Measurements from ENCODE around the gene TACC2.

The TACC2 gene

GRCh38 chr10:122285506-122286444, 296.8 kb downstream of the TACC2 start:
- no peaks in the 10 kb centered on the region for H3K36me3 ChIP-seq (ENCODE audit: insufficient read depth, low read length)
- H3K4me1 ChIP-seq (ENCODE audit: insufficient read depth, low read length) = no peaks in the 10 kb centered on the region
- H3K27me3 ChIP-seq (ENCODE audit: insufficient read depth, low read length, poor library complexity) = no peaks in the 10 kb centered on the region
- H3K4me3 ChIP-seq (ENCODE audit: low read depth in 1 of 2, low read length in 2 of 2) = no peak overlapping the region
- no peak overlapping the region for H3K9ac ChIP-seq (ENCODE audit: low read depth, low read length)
- ATAC-seq (ENCODE audit: insufficient read depth, low read depth) (no peak), DNase-seq (no peak)
- no peak overlapping the region for H3K27ac ChIP-seq (ENCODE audit: low read length)
- H3K79me2 ChIP-seq (ENCODE audit: insufficient read depth, low read length) = no peaks in the 10 kb centered on the region
- no peaks in the 10 kb centered on the region for H3K9me3 ChIP-seq (ENCODE audit: insufficient read depth, low read length, severe bottlenecking)
- 0 out of 2 replicates have a peak, but pooled peaks cover 2% of the 10 kb centered on the region for H4K20me1 ChIP-seq (ENCODE audit: insufficient read depth, low read length)
- TF ChIP-seq CTCF (IDR thresholded peaks at IDR 0.05; ENCODE audit: borderline replicate concordance, extremely low read depth, low read length, poor library complexity, severe bottlenecking) (no peak), EZH2 (IDR thresholded peaks at IDR 0.05; ENCODE audit: borderline replicate concordance, low read depth, low read length, severe bottlenecking) (no peak)
- H2AFZ ChIP-seq (ENCODE audit: low read depth, low read length) = no peak overlapping the region
- no peak overlapping the region for H3K4me2 ChIP-seq (ENCODE audit: insufficient read depth, low read length)

DNA sequence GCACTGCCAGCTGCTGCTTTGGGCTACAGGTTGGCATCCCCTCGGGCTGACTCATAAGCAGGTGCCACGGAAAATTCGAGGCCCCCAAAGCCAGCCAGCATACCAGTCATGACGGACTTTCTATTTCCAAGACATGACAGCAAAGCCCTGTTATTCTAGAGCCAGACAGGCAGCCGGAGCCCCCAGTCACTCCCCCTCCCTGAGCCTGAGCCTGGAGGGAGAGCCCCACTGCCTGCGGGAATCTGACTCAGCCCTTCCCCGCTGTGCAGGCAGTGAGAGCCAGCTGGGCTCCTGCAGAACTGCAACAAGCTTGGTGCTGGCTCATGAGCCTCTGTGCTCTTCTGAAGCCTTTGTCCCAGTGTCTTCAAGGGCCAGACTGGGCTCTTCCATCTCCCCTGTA, 297.9 kb downstream of the TACC2 start:
- DNase-seq (no peak), ATAC-seq (ENCODE audit: insufficient read depth, low read depth) (no peak)
- H3K4me3 ChIP-seq (ENCODE audit: low read depth in 1 of 2, low read length in 2 of 2) = no peak overlapping the region
- TF ChIP-seq CTCF (IDR thresholded peaks at IDR 0.05; ENCODE audit: borderline replicate concordance, extremely low read depth, low read length, poor library complexity, severe bottlenecking) = no peak
- no peak for TF ChIP-seq EZH2 (IDR thresholded peaks at IDR 0.05; ENCODE audit: borderline replicate concordance, low read depth, low read length, severe bottlenecking)
- peaks cover 1% of the 10 kb centered on the region for H3K27me3 ChIP-seq (ENCODE audit: insufficient read depth, low read length, poor library complexity)
- H3K36me3 ChIP-seq (ENCODE audit: insufficient read depth, low read length) = no peaks in the 10 kb centered on the region
- no peak overlapping the region for H2AFZ ChIP-seq (ENCODE audit: low read depth, low read length)
- H4K20me1 ChIP-seq (ENCODE audit: insufficient read depth, low read length) = 0 out of 2 replicates have a peak, but pooled peaks cover 2% of the 10 kb centered on the region
- no peaks in the 10 kb centered on the region for H3K79me2 ChIP-seq (ENCODE audit: insufficient read depth, low read length)
- H3K9me3 ChIP-seq (ENCODE audit: insufficient read depth, low read length, severe bottlenecking) = no peaks in the 10 kb centered on the region
- H3K4me2 ChIP-seq (ENCODE audit: insufficient read depth, low read length) = no peak overlapping the region
- H3K4me1 ChIP-seq (ENCODE audit: insufficient read depth, low read length) = no peaks in the 10 kb centered on the region
- H3K27ac ChIP-seq (ENCODE audit: low read length) = no peak overlapping the region
- no peak overlapping the region for H3K9ac ChIP-seq (ENCODE audit: low read depth, low read length)

DNA sequence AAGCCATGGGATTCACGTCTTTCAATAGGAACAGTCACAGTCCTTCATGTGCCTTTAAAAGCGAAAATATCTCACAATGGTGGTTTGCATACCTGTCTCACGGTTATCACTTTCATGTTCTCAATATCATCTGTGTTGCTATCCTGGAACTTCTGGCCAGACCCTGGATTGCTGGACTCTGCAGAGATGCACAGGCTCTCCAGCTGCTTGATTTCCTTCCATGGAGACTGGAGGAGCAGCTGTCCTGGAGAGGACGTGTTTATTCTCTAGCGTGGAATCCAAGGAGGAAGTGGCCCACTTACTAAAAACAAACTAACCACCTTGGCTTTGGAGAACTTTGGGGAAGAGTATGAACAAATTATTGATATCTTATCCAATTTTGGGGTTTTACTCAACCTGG, 298.6 kb downstream of the TACC2 start:
- H2AFZ ChIP-seq (ENCODE audit: low read depth, low read length) = no peak overlapping the region
- ATAC-seq (ENCODE audit: insufficient read depth, low read depth) (no peak), DNase-seq (no peak)
- no peaks in the 10 kb centered on the region for H3K9me3 ChIP-seq (ENCODE audit: insufficient read depth, low read length, severe bottlenecking)
- peaks cover 4% of the 10 kb centered on the region for H3K27me3 ChIP-seq (ENCODE audit: insufficient read depth, low read length, poor library complexity)
- no peaks in the 10 kb centered on the region for H3K4me1 ChIP-seq (ENCODE audit: insufficient read depth, low read length)
- no peak overlapping the region for H3K4me3 ChIP-seq (ENCODE audit: low read depth in 1 of 2, low read length in 2 of 2)
- H3K4me2 ChIP-seq (ENCODE audit: insufficient read depth, low read length) = no peak overlapping the region
- H3K27ac ChIP-seq (ENCODE audit: low read length) = no peak overlapping the region
- no peaks in the 10 kb centered on the region for H3K79me2 ChIP-seq (ENCODE audit: insufficient read depth, low read length)
- no peaks in the 10 kb centered on the region for H4K20me1 ChIP-seq (ENCODE audit: insufficient read depth, low read length)
- no peak for TF ChIP-seq CTCF (IDR thresholded peaks at IDR 0.05; ENCODE audit: borderline replicate concordance, extremely low read depth, low read length, poor library complexity, severe bottlenecking)
- TF ChIP-seq EZH2 (IDR thresholded peaks at IDR 0.05; ENCODE audit: borderline replicate concordance, low read depth, low read length, severe bottlenecking) = no peak
- no peak overlapping the region for H3K9ac ChIP-seq (ENCODE audit: low read depth, low read length)
- no peaks in the 10 kb centered on the region for H3K36me3 ChIP-seq (ENCODE audit: insufficient read depth, low read length)

All from DND-41 (cell line).